HUES64 (cell line): ENCODE results near the gene SOD3.

Experiments used
- H3K27ac ChIP-seq: 2 replicates; pipeline ENCODE4 v1.7.0; 2013; ENCODE audit warnings: low read depth, low read length, inconsistent platforms
- H3K27me3 ChIP-seq: 2 replicates; pipeline ENCODE4 v1.6.1; 2013; ENCODE audit warnings: mild to moderate bottlenecking, low read length; ENCODE audit not compliant: insufficient read depth
- H3K36me3 ChIP-seq: 2 replicates; pipeline ENCODE4 v1.6.1; 2013; ENCODE audit warnings: mild to moderate bottlenecking, low read length; ENCODE audit not compliant: insufficient read depth
- H3K4me1 ChIP-seq: 2 replicates; pipeline ENCODE4 v1.6.1; 2013; ENCODE audit warnings: mild to moderate bottlenecking, low read length, moderate library complexity; ENCODE audit not compliant: insufficient read depth
- H3K4me3 ChIP-seq: 2 replicates; pipeline ENCODE4 v1.5.1; 2013; ENCODE audit warnings: mild to moderate bottlenecking, low read length, moderate library complexity
- H3K9ac ChIP-seq: 2 replicates; pipeline ENCODE4 v1.6.1; 2013; ENCODE audit warnings: mild to moderate bottlenecking, low read depth, low read length
- H3K9me3 ChIP-seq: 2 replicates; pipeline ENCODE4 v1.6.1; 2013; ENCODE audit warnings: low read depth, low read length; ENCODE audit not compliant: insufficient read depth
- WGBS: fragments of 150-250, 120-280 bp; methylation state at CpG from one replicate; pipeline ENCODE4 v1.1.7; 2013; ENCODE audit warnings: missing lambda C conversion rate; 5-methylcytosine and 5-hydroxymethylcytosine counted together

The SOD3 gene

DNA sequence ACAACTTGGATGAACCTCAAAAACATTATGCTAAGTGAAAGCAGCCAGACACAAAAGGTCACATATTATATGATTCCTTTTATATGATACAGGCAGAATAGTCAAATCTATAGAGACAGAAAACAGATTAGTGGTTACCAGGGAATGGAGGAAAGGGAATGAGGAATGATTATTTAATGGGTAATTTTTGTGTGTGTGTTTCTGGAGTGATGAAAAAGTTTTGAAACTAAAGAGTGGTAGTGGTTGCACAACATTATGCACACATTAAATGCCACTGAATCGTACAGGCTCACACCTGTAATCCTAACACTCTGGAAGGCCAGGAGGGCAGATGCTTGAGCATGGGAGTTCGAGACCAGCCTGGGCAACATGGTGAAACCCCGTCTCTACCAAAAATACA is 19.6 kb upstream of the SOD3 start:
- H3K4me1 ChIP-seq, result no peaks in the 10 kb centered on the region
- no peaks in the 10 kb centered on the region for H3K36me3 ChIP-seq
- no peaks in the 10 kb centered on the region for H3K9me3 ChIP-seq
- no peak overlapping the region for H3K4me3 ChIP-seq
- WGBS, result 93% methylated on average over 3 of the region's 3 CpGs
- H3K9ac ChIP-seq, result no peak overlapping the region
- H3K27ac ChIP-seq, result no peak overlapping the region
- no peaks in the 10 kb centered on the region for H3K27me3 ChIP-seq

DNA sequence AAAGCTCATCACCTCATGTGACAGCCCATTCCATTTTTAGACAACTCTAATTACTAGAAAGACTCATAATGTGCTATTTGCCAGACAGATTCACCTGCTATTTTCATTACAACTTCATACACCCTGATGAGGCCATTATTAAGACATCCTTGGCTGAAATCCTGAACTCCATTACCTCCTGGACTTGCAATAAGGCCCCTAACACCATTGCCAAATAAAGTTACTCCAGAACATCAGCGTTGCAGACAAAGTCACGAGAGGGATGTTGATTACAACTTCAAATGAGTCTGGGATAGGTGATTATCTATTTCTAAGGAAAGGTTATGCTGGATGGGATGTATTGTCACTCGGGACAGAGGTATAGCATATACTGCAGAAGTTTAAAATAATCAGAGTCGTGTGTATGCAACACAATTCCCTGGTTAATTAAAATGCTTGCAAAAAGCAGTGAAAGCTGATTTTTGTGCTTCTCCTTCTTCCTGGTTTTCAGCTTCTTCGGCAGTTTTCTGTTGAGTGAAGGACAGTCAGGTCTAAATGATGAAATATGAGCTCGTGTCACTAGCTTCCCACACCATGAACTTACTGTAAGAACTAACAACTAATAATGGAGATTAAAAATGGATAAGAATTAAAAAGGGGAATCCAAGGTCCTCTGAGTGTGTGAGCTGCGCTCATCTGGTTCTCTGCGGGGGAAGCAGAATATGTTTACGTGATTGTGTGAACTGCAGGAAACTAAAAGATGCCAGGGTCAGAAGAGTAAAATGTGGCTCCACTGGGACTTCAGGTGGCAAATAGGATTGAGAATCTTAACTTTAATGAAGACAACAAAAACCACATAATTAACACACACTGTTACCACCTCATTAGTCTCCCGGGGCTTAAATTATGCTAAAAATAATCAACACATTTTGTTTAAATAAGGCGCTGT is 17.6 kb upstream of the SOD3 start:
- Histone ChIP-seq H3K27me3 (no peaks in the 10 kb centered on the region), H3K4me1 (no peaks in the 10 kb centered on the region; the same call in 1 of the 2 replicates), H3K27ac (no peak overlapping the region), H3K36me3 (no peaks in the 10 kb centered on the region), H3K4me3 (no peak overlapping the region), H3K9ac (no peak overlapping the region), H3K9me3 (no peaks in the 10 kb centered on the region)
- WGBS, result 85% methylated on average over 10 of the region's 11 CpGs

DNA sequence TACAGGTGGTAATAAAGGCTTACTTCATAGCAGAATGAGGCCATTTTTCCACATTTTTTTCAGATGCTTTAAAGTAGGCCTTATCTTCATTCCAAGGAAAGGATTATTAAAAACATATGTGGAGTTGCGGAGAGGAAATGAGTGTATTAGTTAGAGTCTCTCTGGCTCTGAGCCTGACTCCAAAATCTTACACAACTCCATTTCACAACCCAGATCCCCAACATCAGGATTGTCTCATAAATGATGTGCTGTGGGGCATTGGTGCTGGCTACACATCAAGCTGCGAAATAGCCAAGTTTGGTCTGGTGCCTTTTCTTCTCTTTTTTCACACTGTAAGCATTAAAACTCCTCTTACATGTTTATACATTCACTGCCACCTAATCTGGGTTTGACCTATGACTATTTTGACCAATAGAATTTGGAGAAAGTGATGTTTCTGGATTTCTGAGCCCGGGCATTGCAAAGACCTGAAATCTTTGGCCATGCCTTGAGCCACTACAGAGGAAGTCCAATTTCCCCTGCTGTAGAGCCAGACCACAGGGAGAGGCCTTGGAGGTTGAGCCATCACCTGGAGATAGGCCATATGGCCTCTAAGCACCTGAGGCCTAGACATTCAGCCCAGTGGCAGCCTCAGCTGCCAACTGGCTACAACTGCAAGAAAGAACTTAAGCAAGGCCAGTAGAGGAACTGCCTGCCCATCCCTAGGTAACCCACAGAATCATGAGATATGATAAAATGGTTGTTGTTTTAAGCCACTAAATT is 16.7 kb upstream of the SOD3 start:
- no peaks in the 10 kb centered on the region for H3K27me3 ChIP-seq
- H3K9me3 ChIP-seq, result no peaks in the 10 kb centered on the region
- no peak overlapping the region for H3K4me3 ChIP-seq
- peaks cover 7% of the 10 kb centered on the region for H3K4me1 ChIP-seq
- no peak overlapping the region for H3K27ac ChIP-seq
- H3K9ac ChIP-seq, result no peak overlapping the region
- WGBS, result 51% methylated on average over 2 of the region's 3 CpGs
- no peaks in the 10 kb centered on the region for H3K36me3 ChIP-seq

DNA sequence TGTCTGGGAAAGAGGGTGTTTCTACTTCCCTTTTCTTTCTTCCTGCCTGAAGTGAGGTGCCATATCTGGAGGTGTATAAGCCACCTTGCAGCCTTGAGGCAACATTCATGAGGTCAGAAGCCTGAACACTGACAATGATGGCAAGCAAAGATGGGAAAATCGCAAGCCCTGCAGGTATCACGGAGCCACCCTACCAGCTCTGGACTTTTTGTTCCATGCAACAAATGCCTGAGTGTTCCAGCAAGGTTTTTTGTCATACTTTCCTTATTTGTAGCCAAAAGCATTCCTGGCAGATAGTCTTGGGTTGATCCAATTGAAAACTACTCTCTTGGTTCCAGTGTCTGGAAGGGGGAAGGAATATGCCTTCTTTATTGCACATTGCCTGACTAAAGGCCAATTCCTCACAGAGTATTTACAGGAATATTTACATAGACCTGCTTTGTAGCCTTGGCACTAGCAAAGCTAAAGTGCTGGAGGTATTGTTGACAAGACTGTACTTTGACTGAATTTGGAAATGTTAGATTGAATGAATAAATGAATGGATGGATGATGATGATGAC is 14.4 kb upstream of the SOD3 start:
- Histone ChIP-seq H3K9me3 (peaks cover under 1% of the 10 kb centered on the region; the same call in 1 of the 2 replicates), H3K27ac (no peak overlapping the region), H3K36me3 (no peaks in the 10 kb centered on the region), H3K9ac (no peak overlapping the region), H3K4me3 (no peak overlapping the region), H3K4me1 (peaks cover 11% of the 10 kb centered on the region), H3K27me3 (no peaks in the 10 kb centered on the region)
- 95% methylated on average over 2 of the region's 2 CpGs for WGBS

DNA sequence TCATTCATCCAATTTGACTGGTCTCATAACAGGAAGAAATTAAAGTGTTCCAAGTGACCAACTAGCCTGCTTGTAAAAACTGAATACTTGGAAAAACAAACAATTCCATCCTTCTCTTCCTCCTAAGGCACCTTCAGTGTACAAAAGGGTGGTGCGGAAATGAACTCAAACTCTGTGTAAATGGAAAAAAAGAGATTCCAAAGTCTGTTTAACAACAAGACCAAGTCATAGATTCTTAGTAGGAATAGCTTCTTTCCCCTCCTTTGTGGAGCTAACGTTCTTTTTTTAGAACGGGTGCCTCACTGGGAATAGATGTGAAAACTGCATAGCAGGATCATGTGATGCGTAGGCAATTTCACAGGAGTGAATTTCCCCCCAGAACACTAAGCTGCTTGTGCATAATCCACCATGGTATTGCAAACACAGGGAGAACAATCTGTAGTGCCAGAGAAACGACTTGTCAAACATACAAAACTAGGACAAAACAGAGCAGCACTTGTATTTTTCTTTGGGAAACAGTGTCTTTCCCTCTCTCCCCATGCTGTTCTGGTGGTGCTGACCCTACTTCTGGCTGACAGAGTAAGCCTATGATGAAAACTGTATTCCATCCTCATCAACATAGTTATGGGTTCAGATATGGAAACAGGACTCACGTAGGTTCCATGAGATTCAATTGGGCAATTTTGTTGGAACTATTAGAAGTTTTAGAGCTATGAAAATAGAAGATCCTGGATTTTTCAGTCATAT is 13.2 kb upstream of the SOD3 start:
- H3K27ac ChIP-seq, result no peak overlapping the region
- H3K27me3 ChIP-seq, result no peaks in the 10 kb centered on the region
- peaks cover 5% of the 10 kb centered on the region for H3K9me3 ChIP-seq
- H3K9ac ChIP-seq, result no peak overlapping the region
- no peak overlapping the region for H3K4me3 ChIP-seq
- no peaks in the 10 kb centered on the region for H3K36me3 ChIP-seq
- 88% methylated on average over 6 of the region's 6 CpGs for WGBS
- H3K4me1 ChIP-seq, result peaks cover 11% of the 10 kb centered on the region

DNA sequence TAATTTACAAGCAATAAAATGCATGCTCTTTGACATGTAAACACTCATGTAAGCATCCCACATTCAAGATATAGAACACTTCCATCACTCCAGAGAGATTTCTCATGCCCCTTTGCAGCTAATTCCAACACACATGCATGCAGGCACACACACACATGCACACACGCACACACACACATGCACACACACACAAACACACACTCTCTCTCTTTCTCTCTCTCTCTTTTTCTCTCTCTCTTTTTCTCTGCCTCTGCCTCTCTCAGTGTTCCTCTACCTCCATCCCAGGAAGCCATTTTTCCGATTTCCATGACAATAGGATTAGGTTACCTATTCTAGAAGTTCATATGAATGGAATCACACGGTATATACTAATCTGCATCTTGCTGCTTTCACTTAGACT is 11.9 kb upstream of the SOD3 start:
- peaks cover 9% of the 10 kb centered on the region for H3K9me3 ChIP-seq
- H3K4me1 ChIP-seq, result peaks cover 11% of the 10 kb centered on the region
- H3K36me3 ChIP-seq, result no peaks in the 10 kb centered on the region
- no peak overlapping the region for H3K9ac ChIP-seq
- WGBS, result 73% methylated on average over 3 of the region's 3 CpGs
- H3K4me3 ChIP-seq, result no peak overlapping the region
- no peaks in the 10 kb centered on the region for H3K27me3 ChIP-seq
- H3K27ac ChIP-seq, result no peak overlapping the region

DNA sequence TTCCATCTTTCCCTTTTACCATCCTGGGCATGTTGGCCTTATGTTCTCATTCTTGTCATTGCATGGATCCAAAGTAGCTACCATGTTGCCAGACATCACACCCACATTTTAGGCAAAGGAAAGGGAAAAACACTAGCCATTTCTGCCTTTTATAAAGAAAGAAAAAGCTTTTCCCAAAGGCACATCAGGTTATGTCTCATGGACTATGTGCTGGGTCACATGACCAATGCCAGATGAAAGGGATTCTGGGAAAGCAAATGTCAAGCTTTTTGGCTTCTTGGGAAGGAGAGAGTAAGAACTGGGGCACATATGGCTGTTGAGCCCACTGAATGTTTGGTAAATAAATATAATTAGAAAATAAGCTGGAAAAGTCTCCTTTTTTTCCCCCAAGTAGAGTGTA is 4.3 kb upstream of the SOD3 start:
- H3K27me3 ChIP-seq, result peaks cover 13% of the 10 kb centered on the region
- no peak overlapping the region for H3K4me3 ChIP-seq
- no peak overlapping the region for H3K9ac ChIP-seq
- no peak overlapping the region for H3K27ac ChIP-seq
- H3K4me1 ChIP-seq, result peaks cover 14% of the 10 kb centered on the region
- H3K9me3 ChIP-seq, result peaks cover 9% of the 10 kb centered on the region
- H3K36me3 ChIP-seq, result no peaks in the 10 kb centered on the region

DNA sequence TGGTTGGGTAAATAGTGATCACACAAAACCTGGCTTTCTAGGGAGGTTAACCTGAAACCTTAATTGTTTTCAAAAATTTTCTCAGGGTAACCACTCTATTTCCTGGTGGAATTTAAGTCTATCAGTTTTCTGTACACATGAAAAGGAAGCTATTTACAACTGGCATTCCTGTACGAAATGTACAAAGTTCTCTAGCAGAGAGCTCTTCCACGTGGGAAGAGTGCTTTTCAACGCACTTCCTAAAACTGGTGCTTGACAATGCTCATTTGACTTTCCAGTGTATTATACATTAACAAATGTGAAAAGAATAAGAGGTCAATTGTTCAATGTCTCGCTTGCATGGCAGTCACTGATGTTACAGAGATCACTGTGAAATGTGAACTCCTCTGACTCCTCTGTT is 2.8 kb upstream of the SOD3 start:
- WGBS, result 89% methylated on average over 4 of the region's 4 CpGs

DNA sequence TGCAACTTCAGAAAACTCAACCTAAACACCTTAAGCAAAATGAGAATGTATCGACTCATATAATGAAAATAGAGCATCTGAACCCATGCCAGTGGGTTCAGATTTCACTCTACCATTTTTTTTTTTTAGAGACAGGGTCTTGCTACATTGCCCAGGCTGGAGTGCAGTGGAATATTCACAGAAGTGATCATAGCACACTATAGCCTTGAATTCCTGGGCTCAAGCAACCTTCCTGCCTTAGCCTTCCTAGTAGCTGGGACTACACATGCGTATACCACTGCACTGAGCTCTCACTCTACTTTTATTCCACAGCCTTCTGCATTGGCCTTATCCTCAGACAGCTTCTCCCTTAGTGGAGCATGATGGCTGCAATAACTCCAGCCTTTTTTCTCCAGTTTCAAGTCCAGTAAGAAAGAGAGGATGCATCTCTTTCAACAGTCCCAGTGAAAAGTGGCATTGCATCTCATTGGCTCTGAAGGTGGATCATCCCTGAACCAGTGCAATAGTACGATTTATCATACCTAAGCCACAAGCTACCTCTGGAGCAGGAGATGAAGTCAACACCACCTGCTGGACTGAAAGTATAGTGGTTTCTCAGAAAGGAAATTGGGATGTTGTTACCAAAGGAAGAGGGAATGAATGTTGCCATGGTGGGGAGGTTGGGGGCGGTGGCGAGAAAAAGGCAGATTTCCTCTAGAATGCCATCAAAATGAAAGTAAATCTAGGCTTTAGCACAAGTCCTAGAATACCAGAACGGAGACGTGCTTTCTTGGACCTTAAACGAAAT is 2.0 kb upstream of the SOD3 start:
- H3K27me3 ChIP-seq, result peaks cover 37% of the 10 kb centered on the region
- no peak overlapping the region for H3K4me3 ChIP-seq
- H3K36me3 ChIP-seq, result no peaks in the 10 kb centered on the region
- peaks cover 16% of the 10 kb centered on the region for H3K4me1 ChIP-seq
- H3K27ac ChIP-seq, result no peak overlapping the region
- no peaks in the 10 kb centered on the region for H3K9me3 ChIP-seq
- WGBS, result 84% methylated on average over 8 of the region's 8 CpGs
- H3K9ac ChIP-seq, result no peak overlapping the region

More for the DNA sequence above, 2.8 kb upstream of the SOD3 start:
- no peak overlapping the region for H3K27ac ChIP-seq
- H3K36me3 ChIP-seq, result no peaks in the 10 kb centered on the region
- H3K9me3 ChIP-seq, result peaks cover under 1% of the 10 kb centered on the region; the same call in 1 of the 2 replicates
- H3K4me3 ChIP-seq, result no peak overlapping the region
- H3K27me3 ChIP-seq, result peaks cover 28% of the 10 kb centered on the region
- no peak overlapping the region for H3K9ac ChIP-seq
- H3K4me1 ChIP-seq, result peaks cover 16% of the 10 kb centered on the region

DNA sequence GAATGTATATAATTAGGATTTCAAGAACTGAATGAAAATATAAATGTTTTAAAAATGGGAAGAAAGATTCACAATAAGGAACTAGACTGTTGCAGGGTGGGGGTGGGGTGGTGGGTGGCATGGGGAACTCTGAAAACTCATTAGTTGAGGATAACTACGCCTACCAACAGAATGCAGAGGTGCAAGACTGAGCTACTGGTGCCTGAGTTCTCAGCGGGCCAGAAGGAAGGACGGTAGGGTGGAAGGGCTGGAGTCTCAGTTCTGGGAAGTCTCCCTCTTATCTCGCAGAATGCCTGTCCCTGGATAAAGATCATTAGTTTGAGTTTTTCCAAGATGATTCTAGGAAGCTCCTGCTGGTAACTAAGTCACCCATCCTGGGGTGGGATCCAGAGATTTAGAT is 1.3 kb upstream of the SOD3 start:
- H3K4me3 ChIP-seq, result no peak overlapping the region
- peaks cover 16% of the 10 kb centered on the region for H3K4me1 ChIP-seq
- no peaks in the 10 kb centered on the region for H3K9me3 ChIP-seq
- peaks cover 43% of the 10 kb centered on the region for H3K27me3 ChIP-seq
- no peak overlapping the region for H3K27ac ChIP-seq
- H3K36me3 ChIP-seq, result no peaks in the 10 kb centered on the region
- WGBS, result 67% methylated on average over 4 of the region's 4 CpGs
- no peak overlapping the region for H3K9ac ChIP-seq
